H1 (cell line): ENCODE measurements around the gene YBX2. TPM values are rescaled to one million over a fixed set of nuclear protein-coding genes. Genes with fewer than 3 reads are reported as not detected.

Experiments used
- CTCF ChIA-PET: fragments of 300-600 bp; sonication (Branson Sonifier 250); formaldehyde crosslinking; loops from one replicate; lab custom pipeline; 2021; ENCODE audit not compliant: partially characterized antibody; lab: Charles Lee
- POLR2A ChIA-PET: fragments of 300-600 bp; sonication (Branson Sonifier 250); formaldehyde crosslinking; loops from one replicate; lab custom pipeline; 2021; ENCODE audit warnings: inconsistent platforms; ENCODE audit not compliant: partially characterized antibody; lab: Charles Lee
- DNase-seq, 2 experiments: peaks; one replicate each; pipeline versions ENCODE4 v3.0.0 to v3.0.0-alpha.2; 2010 to 2022; ENCODE audit warnings: low spot score in 2 of 2, low read depth in 1 of 2, mixed read lengths in 1 of 2
- FAIRE-seq: peaks from 2 replicates; lab custom pipeline; 2011; peaks lifted over from hg19 to GRCh38; lab: Jason Lieb, UNC
- H2AFZ ChIP-seq: 2 replicates; pipeline ENCODE4 v1.8.1; 2012; ENCODE audit warnings: low read length, inconsistent platforms
- H2AK5ac ChIP-seq: 2 replicates; pipeline ENCODE4 v1.6.1; 2013; ENCODE audit warnings: low read depth, low read length
- H2BK120ac ChIP-seq: replicated peaks from 2 replicates; pipeline ENCODE3; 2013; ENCODE audit warnings: low read depth, low read length, inconsistent platforms
- H2BK12ac ChIP-seq: 2 replicates; pipeline ENCODE4 v1.6.1; 2013; ENCODE audit warnings: low read depth, low read length
- H2BK15ac ChIP-seq: 2 replicates; pipeline ENCODE4 v1.6.1; 2013; ENCODE audit warnings: low read length
- H2BK20ac ChIP-seq: 2 replicates; pipeline ENCODE4 v1.6.1; 2013; ENCODE audit warnings: low read length
- H2BK5ac ChIP-seq: 2 replicates; pipeline ENCODE4 v1.6.1; 2013; ENCODE audit warnings: low read depth, low read length
- H3K14ac ChIP-seq: 2 replicates; pipeline ENCODE4 v1.6.1; 2013; ENCODE audit warnings: inconsistent platforms; ENCODE audit not compliant: insufficient read length
- H3K18ac ChIP-seq: 2 replicates; pipeline ENCODE4 v1.6.1; 2013; ENCODE audit warnings: low read length; ENCODE audit errors: extremely low read depth
- H3K23ac ChIP-seq: 2 replicates; pipeline ENCODE4 v1.6.1; 2013; ENCODE audit warnings: inconsistent platforms; ENCODE audit not compliant: insufficient read length
- H3K23me2 ChIP-seq: 2 replicates; pipeline ENCODE4 v1.6.1; 2013; ENCODE audit warnings: low read depth, low read length
- H3K27ac ChIP-seq: 2 replicates; pipeline ENCODE4 v1.6.1; 2011; ENCODE audit warnings: low read depth, low read length, inconsistent platforms
- H3K27me3 ChIP-seq, 4 experiments: replicated peaks in 1 of 4; 1 replicate in 1 of 4; 2 replicates in 3 of 4; pipeline versions ENCODE4 v1.6.1 to v1.8.1; 2011 to 2013; ENCODE audit warnings: low read length in 3 of 4, mild to moderate bottlenecking in 3 of 4, inconsistent platforms in 2 of 4, mixed read lengths in 2 of 4, moderate library complexity in 1 of 4; ENCODE audit not compliant: control insufficient read depth in 3 of 4, insufficient read depth in 3 of 4; ENCODE audit errors: extremely low read depth in 1 of 4
- H3K36me3 ChIP-seq, 4 experiments: 2 replicates each; pipeline versions ENCODE4 v1.6.1 to v1.8.1; 2011 to 2013; ENCODE audit warnings: mild to moderate bottlenecking in 4 of 4, low read length in 3 of 4, moderate library complexity in 2 of 4, control low read depth in 1 of 4, inconsistent platforms in 1 of 4; ENCODE audit not compliant: insufficient read depth in 4 of 4, control insufficient read depth in 2 of 4
- H3K4ac ChIP-seq: replicated peaks from 2 replicates; pipeline ENCODE3; 2013; ENCODE audit warnings: low read length, low read depth, mixed read lengths, inconsistent platforms; ENCODE audit not compliant: insufficient read length
- H3K4me1 ChIP-seq, 4 experiments: replicated peaks in 1 of 4; 1 replicate in 1 of 4; 2 replicates in 3 of 4; pipeline versions ENCODE4 v1.6.1 to v1.8.1; 2011 to 2013; ENCODE audit warnings: low read length in 3 of 4, inconsistent platforms in 2 of 4, mixed read lengths in 1 of 4; ENCODE audit not compliant: insufficient read depth in 4 of 4, control insufficient read depth in 3 of 4
- H3K4me2 ChIP-seq, 2 experiments: 2 replicates each; pipeline versions ENCODE4 v1.6.1 to v1.8.1; 2011 to 2013; ENCODE audit warnings: low read depth in 2 of 2, low read length in 2 of 2, control low read depth in 1 of 2, inconsistent platforms in 1 of 2, mild to moderate bottlenecking in 1 of 2; ENCODE audit not compliant: insufficient read depth in 1 of 2
- H3K4me3 ChIP-seq, 4 experiments: fragments of 200-600, 300-600 bp in 1 of 4; sonication (generic), shearing (Covaris generic), sonication (Bioruptor Twin) in 1 of 4; 2 replicates each; pipeline versions ENCODE4 v1.5.1 to v1.8.1; 2011 to 2016; ENCODE audit warnings: low read length in 4 of 4, low read depth in 3 of 4, control low read depth in 2 of 4, inconsistent platforms in 2 of 4, mild to moderate bottlenecking in 2 of 4, mixed read lengths in 1 of 4, moderate library complexity in 1 of 4; ENCODE audit not compliant: insufficient read depth in 2 of 4; ENCODE audit errors: extremely low read depth in 1 of 4
- H3K56ac ChIP-seq: replicated peaks from 2 replicates; pipeline ENCODE3; 2013; ENCODE audit warnings: low read depth, mild to moderate bottlenecking, mixed read lengths, low read length, inconsistent platforms; ENCODE audit not compliant: insufficient read length
- H3K79me1 ChIP-seq: 2 replicates; pipeline ENCODE4 v1.6.1; 2013; ENCODE audit warnings: low read depth, low read length, control low read depth
- H3K79me2 ChIP-seq, 2 experiments: 2 replicates each; pipeline versions ENCODE4 v1.6.1 to v1.8.1; 2012 to 2013; ENCODE audit warnings: low read length in 2 of 2, mild to moderate bottlenecking in 2 of 2, inconsistent platforms in 1 of 2; ENCODE audit not compliant: insufficient read depth in 2 of 2, control insufficient read depth in 1 of 2
- H3K9ac ChIP-seq, 4 experiments: replicated peaks in 1 of 4; 1 replicate in 1 of 4; 2 replicates in 3 of 4; pipeline versions ENCODE4 v1.6.1 to v1.8.1; 2011 to 2013; ENCODE audit warnings: low read depth in 3 of 4, low read length in 3 of 4, control low read depth in 2 of 4, mild to moderate bottlenecking in 2 of 4, moderate library complexity in 2 of 4, inconsistent platforms in 1 of 4; ENCODE audit errors: extremely low read depth in 1 of 4
- H3K9me3 ChIP-seq, 2 experiments: 2 replicates each; pipeline versions ENCODE4 v1.6.1 to v1.8.1; 2012 to 2013; ENCODE audit warnings: mild to moderate bottlenecking in 2 of 2, moderate library complexity in 2 of 2, control low read depth in 1 of 2, inconsistent platforms in 1 of 2, low read depth in 1 of 2, low read length in 1 of 2, mixed read lengths in 1 of 2; ENCODE audit not compliant: insufficient read depth in 2 of 2
- H4K20me1 ChIP-seq, 2 experiments: replicated peaks in 1 of 2; 2 replicates each; pipeline versions ENCODE3 to v1.8.1; 2011 to 2013; ENCODE audit warnings: inconsistent platforms in 2 of 2, low read length in 2 of 2, mild to moderate bottlenecking in 1 of 2; ENCODE audit not compliant: insufficient read depth in 2 of 2, control insufficient read depth in 1 of 2
- H4K5ac ChIP-seq: 2 replicates; pipeline ENCODE4 v1.6.1; 2013; ENCODE audit warnings: low read length, low read depth, mixed read lengths, inconsistent platforms; ENCODE audit not compliant: insufficient read length
- H4K8ac ChIP-seq: 2 replicates; pipeline ENCODE4 v1.8.0; 2013; ENCODE audit warnings: mild to moderate bottlenecking, moderate library complexity, low read length, inconsistent platforms; ENCODE audit not compliant: insufficient read depth; ENCODE audit errors: extremely low read depth
- H4K91ac ChIP-seq: replicated peaks from 2 replicates; pipeline ENCODE3; 2013; ENCODE audit warnings: low read length, mixed read lengths, inconsistent platforms; ENCODE audit not compliant: insufficient read length
- CBX5 ChIP-seq: fragments of 300-800, 300-1000 bp; sonication (generic); IDR thresholded peaks from 2 replicates; pipeline ENCODE4 v1.7.1; 2016; ENCODE audit warnings: antibody characterized with exemption, low read length, low read depth
- CHD1 ChIP-seq: IDR thresholded peaks from 2 replicates; pipeline ENCODE4 v1.6.1; 2012; ENCODE audit warnings: low read depth, low read length, improper control_type of control experiment
- JUN ChIP-seq: IDR thresholded peaks from 2 replicates; pipeline ENCODE4 v1.6.1; 2011; ENCODE audit warnings: low read depth, mild to moderate bottlenecking, improper control_type of control experiment, low read length
- JUND ChIP-seq: IDR thresholded peaks from 2 replicates; pipeline ENCODE4 v1.6.1; 2011; ENCODE audit warnings: mild to moderate bottlenecking, improper control_type of control experiment, low read length
- PHF8 ChIP-seq: fragments of 200-600 bp; sonication (generic); conservative IDR thresholded peaks from 2 replicates; pipeline ENCODE4 v1.7.1; 2012; ENCODE audit warnings: low read depth, mild to moderate bottlenecking, inconsistent platforms, low read length, moderate library complexity
- SIX5 ChIP-seq: IDR thresholded peaks from 2 replicates; pipeline ENCODE4 v1.6.1; 2011; ENCODE audit warnings: mild to moderate bottlenecking, low read depth, low read length
- WGBS, 2 experiments: shearing (Covaris generic) in 1 of 2; methylation state at CpG; one replicate each; pipeline versions ENCODE4 v1.1.6 to v1.1.7; 2013 to 2015; ENCODE audit warnings: low lambda C conversion rate in 2 of 2, mixed read lengths in 2 of 2, inconsistent platforms in 1 of 2, low coverage in 1 of 2, missing lambda C conversion rate in 1 of 2; ENCODE audit not compliant: insufficient replicate concordance in 2 of 2, insufficient coverage in 1 of 2, insufficient read length in 1 of 2; ENCODE audit errors: extremely low coverage in 1 of 2, missing lambda C conversion rate in 1 of 2; 5-methylcytosine and 5-hydroxymethylcytosine counted together
- polyA plus RNA-seq, 7 experiments: library from polyadenylated mRNA; depleted of rRNA in 3 of 7; stranded (reverse) in 5 of 7; unstranded in 2 of 7; fragments of >200 nt in 5 of 7; fragments of 200-250 nt in 2 of 7; gene quantifications; 1 replicate in 5 of 7; 2 replicates in 1 of 7; 4 replicates in 1 of 7; pipeline versions ENCODE4 v1.2.1 to v1.2.3, GENCODE V29; 2011 to 2013; ENCODE audit warnings: missing spikeins in 2 of 7, mixed read lengths in 2 of 7
- total RNA-seq: library from RNA; stranded (reverse); fragmentation: NEBNext Ultra II Directional; extraction: Animal tissue kit (Norgen Biotek cat#: 25700); gene quantifications from 2 replicates; pipeline ENCODE4 v1.2.1, GENCODE V29; 2021

YBX2 gene
- total and polyA plus RNA-seq, 2 of the 8 experiments (the other 6 are each of a cell fraction or from before 2014, with no cell fraction given): 19.2 to 30.5 TPM

- Histone ChIP-seq H2AFZ (no peak overlapping the region), H3K4me2 (no peak overlapping the region), H3K4me1 (peaks cover 0 to 6% (median 2%) of the 10 kb centered on the region in 4 experiments; a peak in 5 of 7 replicates), H3K9ac (no peak overlapping the region), H4K91ac (no peak overlapping the region), H3K14ac (no peak overlapping the region), H2BK20ac (no peak overlapping the region), H3K79me2 (peaks cover 10 to 12% of the 10 kb centered on the region in 2 experiments), H3K56ac (no peak overlapping the region), H3K79me1 (no peaks in the 10 kb centered on the region; the same call in 1 of the 2 replicates), H2BK120ac (no peak overlapping the region), H4K20me1 (peaks cover 2% of the 10 kb centered on the region in 2 experiments), H2AK5ac (no peak overlapping the region), H3K27ac (no peak overlapping the region), H3K9me3 (no peaks in the 10 kb centered on the region), H3K18ac (no peak overlapping the region), H3K36me3 (peaks cover 0 to under 1% (median 0%) of the 10 kb centered on the region in 4 experiments; a peak in 1 of 8 replicates), H2BK12ac (no peak overlapping the region), H3K23ac (no peak overlapping the region), H2BK5ac (no peak overlapping the region), H3K23me2 (peaks cover 10% of the 10 kb centered on the region), H4K5ac (no peak overlapping the region), H2BK15ac (no peak overlapping the region), H3K27me3 (no peaks in the 10 kb centered on the region), H3K4ac (no peak overlapping the region), H4K8ac (no peak overlapping the region), H3K4me3 (no peak overlapping the region)
- WGBS, 2 experiments: 89% methylated on average over 7 of the region's 7 CpGs; no CpG with 5 or more reads in 1 of the 2 experiments
- ChIA-PET POLR2A (interaction anchor here (1.1 to 3.0 kb wide), 3 partner anchors 9 to 48 kb away, joined by 3 to 11 read pairs (median 3); no protein-coding TSS in a partner anchor), CTCF (interaction anchor here (0.7 to 0.8 kb wide), 2 partner anchors 21 to 24 kb away, joined by 3 to 4 read pairs; no protein-coding TSS in a partner anchor)
- no peak for FAIRE-seq
- DNase-seq: no peak
- TF ChIP-seq SIX5: no peak
- TF ChIP-seq JUN: no peak
- no peak for TF ChIP-seq JUND
- no peak for TF ChIP-seq PHF8
- no peak for TF ChIP-seq CBX5
- TF ChIP-seq CHD1: no peak
Measured at GRCh38 chr17:7304179-7304578, 9.7 kb upstream of the YBX2 start.
